HG02763 (cell line): ENCODE results near the gene ARHGAP4.

Source experiments
- ATAC-seq: cut with Tn5 transposase; IDR thresholded peaks from one replicate; pipeline ENCODE4 v1.9.1; 2021; ENCODE audit warnings: mild to moderate bottlenecking, moderate library complexity; ENCODE audit not compliant: unreplicated experiment

ARHGAP4 gene

DNA sequence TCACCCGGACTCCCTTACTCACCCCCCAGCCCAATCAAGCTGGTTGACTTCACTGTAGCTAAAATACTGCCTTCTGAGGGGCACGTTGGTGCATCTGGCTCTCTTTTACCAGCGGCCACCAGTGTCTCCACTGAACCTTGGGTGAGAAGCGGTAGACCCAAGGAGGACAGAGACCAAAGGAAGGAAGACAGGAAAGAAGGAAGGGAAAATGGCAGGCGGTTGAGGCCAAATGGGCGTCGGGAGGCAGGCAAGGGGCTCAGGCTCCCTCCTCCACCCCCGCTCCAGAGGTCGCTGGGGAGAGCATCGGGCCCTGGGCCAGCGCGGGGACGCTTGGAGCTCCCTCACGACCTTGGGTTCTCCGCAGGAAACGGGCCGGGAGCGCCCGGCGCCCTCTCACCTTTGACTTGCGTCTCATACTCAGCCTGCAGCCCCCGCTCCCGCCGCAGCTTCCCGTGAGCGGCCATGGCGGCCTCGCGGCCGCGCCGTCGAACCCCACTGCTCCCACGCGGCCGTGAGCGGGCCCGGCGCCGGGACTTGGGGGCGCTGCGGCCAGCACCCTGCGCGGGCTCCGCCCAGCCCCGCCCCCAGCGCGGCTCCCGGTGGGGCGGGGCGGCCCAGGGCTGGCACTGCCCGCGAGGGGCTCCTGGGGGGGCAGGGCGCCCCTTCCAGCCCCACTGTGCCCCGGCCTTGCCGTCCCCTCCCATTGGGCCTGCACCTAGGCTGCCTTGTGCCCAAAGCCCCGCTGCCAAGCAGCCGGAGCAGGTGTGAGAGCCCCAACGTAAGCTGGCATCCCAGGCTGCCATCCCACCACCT is at the start of gene ARHGAP4:
Gene ARHGAP4, minus strand, starts transcription at position 526 of the 813 bp plus-strand sequence. Its CDS starts 62 bp downstream, at position 464.
- ATAC-seq: no peak

DNA sequence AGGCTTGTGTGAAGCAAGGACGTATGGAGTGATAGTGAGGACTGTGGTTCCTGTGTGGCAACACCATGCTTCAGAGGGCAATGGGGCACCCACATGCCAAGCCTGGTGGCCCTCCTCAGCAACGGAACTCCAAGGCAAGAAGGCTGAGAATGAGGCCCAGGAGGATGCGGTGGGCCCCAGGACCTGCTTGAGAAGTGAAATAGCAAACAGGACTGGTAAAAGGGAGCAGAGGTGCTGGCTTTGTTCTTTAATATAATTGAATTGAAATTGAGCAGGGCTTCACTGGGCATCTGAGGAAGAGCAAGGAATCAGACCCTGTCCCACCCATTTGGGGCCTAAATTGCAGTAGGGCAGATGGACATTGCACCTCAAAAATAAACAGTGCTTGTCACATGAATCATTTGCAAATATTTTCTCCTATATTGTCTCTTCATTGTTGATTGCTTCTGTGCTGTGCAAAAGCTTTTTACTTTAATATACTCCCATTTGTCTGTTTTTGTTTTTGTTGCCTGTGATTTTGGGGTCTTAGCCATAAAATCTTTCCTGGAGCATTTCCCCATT is 48.7 kb upstream of the ARHGAP4 start:
- no peak for ATAC-seq

GRCh38 chrX:153974003-153974725 is 48.1 kb upstream of the ARHGAP4 start:
- no peak for ATAC-seq

DNA sequence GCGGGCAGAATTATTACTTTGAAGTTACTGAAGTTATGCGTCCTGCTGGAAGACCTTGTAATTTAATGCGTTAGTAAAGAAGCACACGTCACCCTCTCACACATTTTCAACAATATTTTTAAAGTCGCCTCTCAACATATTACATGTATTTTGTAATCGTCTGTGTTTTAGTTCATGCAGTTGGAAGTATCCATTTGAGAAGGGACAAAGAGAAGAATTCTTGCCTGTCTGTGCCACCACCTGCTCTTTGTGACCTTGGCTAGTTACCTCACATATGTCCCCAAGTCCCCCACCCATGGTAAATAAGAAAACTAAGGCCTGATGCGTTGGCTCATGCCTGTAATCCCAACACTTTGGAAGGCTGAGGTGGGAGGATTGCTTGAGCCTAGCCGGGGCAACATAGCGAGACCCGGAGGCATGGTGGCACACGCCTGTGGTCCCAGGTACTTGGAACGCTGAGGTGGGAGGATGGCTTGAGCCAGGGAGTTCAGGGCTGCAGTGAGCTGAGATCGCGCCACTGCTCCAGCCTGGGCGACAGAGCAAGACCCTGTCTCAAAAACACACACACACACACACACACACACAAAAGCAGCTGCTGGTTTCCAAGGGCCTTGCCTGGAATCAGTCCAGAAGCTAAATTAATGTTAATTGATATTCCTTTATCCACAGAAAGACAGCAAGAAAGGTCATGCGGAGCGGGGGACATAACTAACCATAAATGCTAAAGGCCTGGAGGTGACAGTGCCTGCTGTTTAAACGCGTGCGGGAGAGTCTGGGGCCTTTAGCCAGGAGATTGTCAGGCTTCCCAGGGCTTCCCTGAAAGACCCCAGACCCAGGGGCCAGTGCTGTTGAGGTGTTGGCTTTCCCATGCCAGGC is 47.3 kb upstream of the ARHGAP4 start:
- ATAC-seq: no peak

DNA sequence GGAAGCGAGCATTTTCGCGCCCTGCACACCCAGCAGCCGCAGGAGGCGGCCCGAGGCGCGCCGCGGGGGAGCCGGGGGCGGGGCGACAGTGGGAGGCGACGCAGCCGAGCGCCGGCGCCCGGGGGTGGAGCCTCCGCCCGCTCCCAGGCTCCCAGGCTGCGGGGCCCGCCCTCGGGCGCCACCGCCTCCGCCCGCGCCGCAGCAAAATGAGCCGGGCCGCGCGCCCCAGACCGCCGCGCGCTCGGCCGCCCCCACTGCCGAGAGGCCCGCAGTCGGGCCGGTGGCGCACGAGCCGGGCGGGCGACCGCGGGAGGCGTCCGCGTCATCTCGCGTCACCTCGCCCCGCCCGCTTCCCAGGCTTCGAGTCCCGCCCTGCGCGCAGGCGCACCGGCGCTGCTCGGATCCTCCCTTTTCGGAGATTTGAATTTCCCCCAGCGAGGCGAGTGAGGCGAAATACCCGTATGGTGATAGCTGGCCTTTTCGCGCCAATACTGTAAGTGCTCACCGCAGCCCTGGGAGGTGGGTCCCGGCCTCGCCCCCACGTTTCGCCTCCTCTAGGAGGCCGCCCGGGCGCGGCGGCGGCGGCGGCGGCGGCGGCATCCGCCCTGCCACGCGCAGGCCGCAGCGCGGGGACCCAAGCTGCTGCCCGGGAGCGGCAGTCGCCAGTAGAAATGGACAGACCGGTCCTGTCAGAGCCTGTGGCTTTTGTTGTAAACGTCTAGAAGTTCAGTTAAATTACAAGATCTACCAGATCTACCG is 46.5 kb upstream of the ARHGAP4 start, which contains the start of gene TMEM187:
Gene TMEM187, plus strand, starts transcription at position 387 of the 759 bp plus-strand sequence. CDS start 9,309 bp downstream, outside the sequence.
- peak; percentile 51 for ATAC-seq

DNA sequence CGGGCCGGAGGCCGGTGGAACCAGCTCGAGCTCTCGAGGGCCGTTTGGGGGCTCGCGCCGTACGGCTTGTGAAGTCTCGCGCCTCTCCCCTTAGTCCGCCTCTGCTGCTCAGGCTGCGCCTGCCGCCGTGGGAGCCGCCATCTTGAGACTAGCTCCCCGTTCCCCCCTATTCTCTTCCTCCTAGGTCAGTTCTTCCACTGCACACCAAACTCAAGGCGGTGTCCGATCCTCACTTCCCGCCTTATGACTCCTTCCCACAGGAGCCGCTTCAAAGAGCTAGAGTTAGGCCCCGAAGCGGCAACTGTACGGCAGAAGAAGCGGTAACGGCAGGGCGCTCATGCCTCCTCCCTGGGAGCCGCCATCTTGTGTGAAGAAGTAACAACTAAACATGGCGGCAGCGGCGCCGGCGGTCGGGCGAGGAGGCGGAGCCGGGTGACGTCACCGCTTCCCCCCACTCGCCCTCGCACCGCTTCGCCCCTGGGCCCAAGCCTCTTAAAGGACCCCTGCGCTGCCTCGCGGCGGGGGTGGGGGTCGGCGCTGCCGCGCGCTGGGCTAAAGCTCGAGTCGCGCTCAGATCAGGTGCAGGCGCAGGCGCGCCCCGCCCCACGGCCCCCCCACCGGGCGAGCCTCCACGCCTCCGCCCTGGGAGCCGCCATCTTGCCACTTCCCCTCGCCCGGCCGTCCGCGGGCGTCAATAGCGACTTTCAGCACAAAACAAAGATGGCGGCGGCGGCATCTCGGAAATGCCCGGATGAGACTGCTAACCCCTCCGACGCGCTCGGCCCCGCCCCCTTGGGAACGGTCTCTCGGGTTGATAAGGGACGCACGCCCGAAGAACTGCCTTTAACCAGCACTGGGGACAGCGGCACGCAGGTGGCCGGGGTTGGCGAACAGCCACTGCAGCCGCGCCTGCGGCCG is 45.6 kb upstream of the ARHGAP4 start, which contains the start of gene HCFC1:
Gene HCFC1, minus strand, starts transcription at position 369 of the 918 bp plus-strand sequence. CDS start 978 bp downstream, outside the sequence.
- peak; percentile 43 for ATAC-seq

DNA sequence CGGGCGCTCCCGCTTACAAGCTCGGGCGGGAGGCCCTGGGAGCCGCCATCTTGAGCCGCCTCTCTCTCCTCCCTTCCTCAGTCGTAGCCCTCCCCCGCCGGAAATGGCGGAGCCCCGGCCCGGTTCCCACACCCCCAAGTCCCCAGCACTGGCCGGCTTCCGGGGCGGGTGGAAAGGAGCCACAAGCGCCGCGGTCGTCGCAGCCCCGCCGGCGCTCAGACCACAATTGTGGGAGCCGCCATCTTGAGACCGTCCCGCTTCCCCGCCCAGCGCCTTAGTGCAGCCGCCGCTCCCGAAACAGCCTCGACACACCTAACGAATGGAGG is 45.0 kb upstream of the ARHGAP4 start:
- ATAC-seq: peak; percentile 44

GRCh38 chrX:153970357-153971123 is 44.5 kb upstream of the ARHGAP4 start:
- ATAC-seq: peak; percentile 6

DNA sequence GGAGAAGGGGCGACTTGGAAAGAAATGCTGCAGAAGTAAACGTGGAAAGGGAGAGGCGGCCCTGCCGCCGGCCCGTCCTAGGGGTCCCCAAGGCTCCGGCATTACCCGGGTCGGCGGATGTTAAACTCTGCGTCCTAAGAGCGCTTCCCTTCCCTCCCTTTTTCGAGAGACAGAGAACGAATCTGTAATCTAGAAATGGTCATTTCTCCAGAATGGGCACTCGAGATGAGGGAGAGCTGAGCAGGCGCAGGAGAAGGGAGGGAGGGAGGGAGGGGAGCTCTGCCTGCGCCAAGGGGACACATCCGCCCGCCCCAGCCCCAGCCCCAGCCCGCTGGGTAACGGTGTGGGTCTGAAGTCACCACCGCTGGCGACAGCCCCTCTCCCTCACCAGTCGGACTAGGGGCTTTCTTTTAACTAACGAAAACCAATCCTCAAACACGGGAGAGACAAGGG is 43.9 kb upstream of the ARHGAP4 start:
- no peak for ATAC-seq

DNA sequence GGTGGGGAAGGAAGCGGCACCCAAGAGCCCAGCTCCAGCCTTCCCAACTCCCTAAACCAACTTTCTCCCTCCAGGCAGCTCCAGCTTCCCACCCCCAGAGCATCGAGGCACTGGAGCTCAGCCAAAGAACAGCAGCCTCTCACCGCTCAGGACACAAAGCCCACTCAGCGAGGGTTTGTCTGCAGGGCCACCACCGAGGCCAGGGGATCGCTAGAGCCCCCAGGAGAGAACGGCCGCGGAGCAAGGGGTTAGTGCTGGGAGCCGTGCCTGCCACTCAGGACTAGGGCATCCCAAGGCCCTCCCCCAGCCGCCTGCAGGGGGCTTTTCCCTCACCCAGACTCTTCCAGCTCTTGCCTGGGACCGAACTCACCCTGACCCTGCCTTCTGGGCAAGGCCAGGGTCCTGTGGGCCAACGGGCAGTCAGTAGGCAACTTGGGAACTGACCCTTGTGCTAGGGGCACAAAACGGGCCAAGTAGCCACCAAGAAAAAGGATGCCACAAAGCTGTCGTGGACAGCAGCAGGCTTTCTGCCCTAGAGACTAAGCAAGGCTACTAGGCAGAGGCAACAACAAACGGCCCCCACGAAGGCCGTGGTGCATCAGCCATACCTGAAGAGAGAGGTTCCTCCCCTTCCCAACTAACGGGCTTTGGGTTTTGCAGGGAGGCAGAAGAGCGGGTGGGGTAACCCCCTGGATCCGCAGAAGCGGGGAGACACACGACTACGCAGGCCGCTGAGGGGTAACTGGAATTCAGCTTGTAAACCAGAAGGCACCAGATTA is 43.2 kb upstream of the ARHGAP4 start:
- no peak for ATAC-seq

DNA sequence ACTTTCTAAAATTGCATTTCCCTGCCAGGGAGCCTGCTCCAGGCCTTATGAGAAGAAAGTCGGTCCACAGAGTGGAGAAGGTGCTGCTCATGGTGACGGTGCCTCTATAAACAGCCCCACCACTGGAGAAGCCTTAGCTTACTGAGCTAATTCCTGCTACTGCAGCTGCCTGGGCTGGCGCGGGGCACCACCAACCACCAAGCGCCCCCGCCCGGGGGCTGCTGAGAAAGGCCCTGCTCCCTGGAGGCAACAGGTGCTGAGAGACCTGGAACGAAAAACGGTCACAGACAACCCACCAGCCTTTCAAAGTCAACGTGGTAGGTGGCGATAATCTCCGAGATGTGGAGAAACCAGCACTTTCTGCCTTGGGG is 42.7 kb upstream of the ARHGAP4 start:
- ATAC-seq: no peak

- no peak for ATAC-seq
Observed at GRCh38 chrX:153968255-153968654, 42.2 kb upstream of the ARHGAP4 start.

DNA sequence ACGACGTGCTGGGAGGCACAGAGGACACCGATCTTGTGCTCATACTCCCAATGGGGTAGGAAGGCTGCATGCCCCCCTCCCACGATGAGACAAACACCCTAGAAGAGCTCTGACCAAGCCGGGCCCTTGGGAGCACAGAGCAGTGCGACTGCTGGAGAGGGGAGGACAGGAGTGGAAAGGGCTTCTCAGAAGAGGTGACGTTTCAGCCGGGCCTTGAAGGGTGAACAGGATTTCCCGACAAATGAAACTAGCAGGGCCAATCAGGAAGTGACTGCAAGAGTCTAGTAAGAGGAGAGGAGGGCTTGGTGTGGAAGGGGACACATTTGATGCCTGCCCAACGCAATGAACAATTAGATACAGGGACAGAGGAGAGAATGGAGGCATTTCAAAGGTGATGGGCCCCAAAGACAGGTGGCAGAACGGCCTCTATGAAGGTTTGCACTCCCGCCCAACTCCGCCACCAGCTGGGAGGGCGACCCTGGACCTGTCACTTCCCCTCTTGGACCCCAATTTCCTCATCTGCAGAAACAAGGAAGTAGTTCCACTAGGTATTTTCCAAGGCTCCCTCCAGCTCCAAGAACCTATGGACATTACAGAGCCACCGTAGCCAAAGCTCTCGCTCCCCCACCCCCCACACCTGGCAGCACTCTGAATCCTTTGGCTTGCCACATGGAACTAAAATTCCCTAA is 41.6 kb upstream of the ARHGAP4 start:
- no peak for ATAC-seq

DNA sequence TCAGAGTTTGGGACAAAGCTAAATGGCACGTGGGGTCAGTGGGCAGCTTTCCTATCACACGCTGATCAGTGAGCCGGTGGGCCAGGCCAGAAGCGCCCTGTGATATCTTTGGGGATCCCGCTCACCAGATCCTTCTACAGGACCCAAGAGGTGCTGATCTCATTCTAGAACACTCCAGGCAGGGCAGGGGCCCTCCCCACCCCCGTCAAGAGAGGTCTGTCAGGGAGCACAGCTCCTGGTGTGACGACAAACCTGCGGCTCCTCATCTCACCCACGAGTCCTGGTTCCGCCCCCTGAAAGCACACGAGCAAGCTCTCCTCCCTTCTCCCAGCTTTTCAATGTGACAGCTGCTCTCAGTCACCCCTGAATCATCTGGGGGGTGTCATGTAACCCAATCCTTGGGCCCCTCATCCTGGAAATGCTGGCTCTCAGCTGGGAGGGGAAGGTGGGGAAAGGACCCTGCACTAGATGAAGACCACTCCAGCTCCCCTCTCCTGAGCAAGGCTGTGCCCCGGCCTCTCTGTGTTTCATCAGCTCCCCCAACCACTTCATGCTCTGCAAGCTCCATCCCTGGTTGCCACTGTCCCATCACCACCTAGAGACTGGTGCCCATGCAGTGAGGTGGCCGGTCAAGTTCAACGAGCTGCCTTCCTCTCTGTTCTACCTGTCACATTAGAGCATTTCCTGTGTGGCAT is 40.9 kb upstream of the ARHGAP4 start:
- ATAC-seq: no peak

- ATAC-seq: no peak
Observed at GRCh38 chrX:153966283-153966688, 40.2 kb upstream of the ARHGAP4 start.

DNA sequence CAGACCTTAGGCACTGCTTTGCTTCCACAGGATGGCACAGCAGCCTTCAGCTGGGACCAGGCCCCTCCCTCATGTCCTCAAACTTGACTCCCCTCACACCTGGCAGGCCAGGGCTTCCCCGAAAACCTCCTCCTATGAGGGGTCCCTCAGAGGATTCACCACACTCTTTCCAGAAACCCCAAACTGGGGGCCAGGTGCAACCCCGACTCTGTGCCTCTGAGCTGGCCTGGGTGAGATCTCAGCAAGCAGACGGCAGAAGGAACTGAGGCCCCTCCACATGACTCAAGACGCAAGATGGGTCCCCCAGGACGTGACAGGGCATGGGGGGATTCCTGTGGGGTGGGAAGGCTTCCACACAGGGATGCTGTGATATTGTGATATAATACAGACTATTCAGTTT is 39.3 kb upstream of the ARHGAP4 start:
- ATAC-seq: no peak
